Effector memory CD8-positive, alpha-beta T cell (primary cell): ENCODE data around the gene NEGR1.

Experiments
- ATAC-seq: fragments of 150-1000 bp; cut with Tn5 transposase; replicated peaks from 2 replicates; pipeline ENCODE4 v1.10.0; 2021; ENCODE audit warnings: mild to moderate bottlenecking, moderate library complexity
- DNase-seq, 3 experiments: peaks; one replicate each; pipeline ENCODE4 v3.0.0; 2021
- H3K27ac Mint-ChIP-seq, 2 donors: one replicate each; pipeline ENCODE4 v1.8.0; 2022; ENCODE audit warnings: mild to moderate bottlenecking in 2 of 2, mixed read lengths in 2 of 2, moderate library complexity in 2 of 2
- H3K27me3 Mint-ChIP-seq, 2 donors: one replicate each; pipeline ENCODE4 v1.8.0; 2022; ENCODE audit warnings: mixed read lengths in 2 of 2
- H3K36me3 Mint-ChIP-seq: one replicate; pipeline ENCODE4 v1.8.0; 2022; ENCODE audit warnings: mild to moderate bottlenecking, moderate library complexity, mixed read lengths; ENCODE audit not compliant: insufficient read depth
- H3K4me1 Mint-ChIP-seq, 2 donors: one replicate each; pipeline ENCODE4 v1.8.0; 2022; ENCODE audit warnings: low read depth in 2 of 2, mixed read lengths in 2 of 2
- H3K4me3 Mint-ChIP-seq, 2 donors: one replicate each; pipeline ENCODE4 v1.8.0; 2022; ENCODE audit warnings: mild to moderate bottlenecking in 2 of 2, mixed read lengths in 2 of 2, moderate library complexity in 2 of 2
- H3K9me3 Mint-ChIP-seq, 2 donors: one replicate each; pipeline ENCODE4 v1.8.0; 2022; ENCODE audit warnings: mixed read lengths in 2 of 2

The NEGR1 gene

GRCh38 chr1:71828431-71829012 is 453.8 kb downstream of the NEGR1 start:
- ATAC-seq (no peak), DNase-seq (no peak)
- no peak overlapping the region for H3K27ac Mint-ChIP-seq
- H3K4me3 Mint-ChIP-seq: no peak overlapping the region
- H3K9me3 Mint-ChIP-seq: peaks cover 12 to 28% of the 10 kb centered on the region in 2 donors
- no peaks in the 10 kb centered on the region for H3K4me1 Mint-ChIP-seq
- H3K36me3 Mint-ChIP-seq: no peaks in the 10 kb centered on the region
- H3K27me3 Mint-ChIP-seq: no peaks in the 10 kb centered on the region

GRCh38 chr1:71823708-71824305 is 458.5 kb downstream of the NEGR1 start:
- H3K36me3 Mint-ChIP-seq: no peaks in the 10 kb centered on the region

GRCh38 chr1:71817028-71817427 is 465.3 kb downstream of the NEGR1 start:
- no peaks in the 10 kb centered on the region for H3K4me1 Mint-ChIP-seq
- peaks cover 22 to 29% of the 10 kb centered on the region in 2 donors for H3K9me3 Mint-ChIP-seq
- no peaks in the 10 kb centered on the region for H3K36me3 Mint-ChIP-seq
- H3K27ac Mint-ChIP-seq: no peak overlapping the region
- DNase-seq (no peak), ATAC-seq (no peak)
- no peaks in the 10 kb centered on the region for H3K27me3 Mint-ChIP-seq
- H3K4me3 Mint-ChIP-seq: no peak overlapping the region

More at GRCh38 chr1:71823708-71824305, 458.5 kb downstream of the NEGR1 start:
- ATAC-seq (no peak), DNase-seq (no peak)
- no peak overlapping the region for H3K27ac Mint-ChIP-seq
- peaks cover 7 to 14% of the 10 kb centered on the region in 2 donors for H3K9me3 Mint-ChIP-seq
- no peak overlapping the region for H3K4me3 Mint-ChIP-seq
- H3K27me3 Mint-ChIP-seq: no peaks in the 10 kb centered on the region
- no peaks in the 10 kb centered on the region for H3K4me1 Mint-ChIP-seq

- H3K4me3 Mint-ChIP-seq: no peak overlapping the region
- no peak overlapping the region for H3K27ac Mint-ChIP-seq
- no peaks in the 10 kb centered on the region for H3K27me3 Mint-ChIP-seq
- no peaks in the 10 kb centered on the region for H3K4me1 Mint-ChIP-seq
- no peaks in the 10 kb centered on the region for H3K36me3 Mint-ChIP-seq
- DNase-seq: no peak
- ATAC-seq: no peak
- H3K9me3 Mint-ChIP-seq: peaks cover 9 to 11% of the 10 kb centered on the region in 2 donors
These were observed 473.3 kb downstream of the NEGR1 start for GRCh38 chr1:71809085-71809484.

- DNase-seq: no peak
- ATAC-seq: no peak
- no peak overlapping the region for H3K27ac Mint-ChIP-seq
- H3K4me1 Mint-ChIP-seq: no peaks in the 10 kb centered on the region
- no peaks in the 10 kb centered on the region for H3K27me3 Mint-ChIP-seq
- H3K9me3 Mint-ChIP-seq: peaks cover 0 to 2% of the 10 kb centered on the region in 2 donors
- no peak overlapping the region for H3K4me3 Mint-ChIP-seq
- H3K36me3 Mint-ChIP-seq: no peaks in the 10 kb centered on the region
These were observed 478.2 kb downstream of the NEGR1 start for GRCh38 chr1:71804140-71804539.

GRCh38 chr1:71796006-71796405 is 486.3 kb downstream of the NEGR1 start:
- Mint-ChIP-seq H3K36me3 (no peaks in the 10 kb centered on the region), H3K9me3 (peaks cover 4 to 6% of the 10 kb centered on the region in 2 donors), H3K4me3 (no peak overlapping the region), H3K4me1 (no peaks in the 10 kb centered on the region), H3K27me3 (no peaks in the 10 kb centered on the region), H3K27ac (no peak overlapping the region)
- no peak for ATAC-seq
- DNase-seq: no peak

- no peak overlapping the region for H3K4me3 Mint-ChIP-seq
- H3K9me3 Mint-ChIP-seq: peaks cover 5 to 17% of the 10 kb centered on the region in 2 donors
- ATAC-seq: no peak
- H3K27me3 Mint-ChIP-seq: no peaks in the 10 kb centered on the region
- H3K36me3 Mint-ChIP-seq: no peaks in the 10 kb centered on the region
- no peak overlapping the region for H3K27ac Mint-ChIP-seq
- DNase-seq: no peak
- no peaks in the 10 kb centered on the region for H3K4me1 Mint-ChIP-seq
These were observed 490.1 kb downstream of the NEGR1 start for GRCh38 chr1:71792264-71792663.

GRCh38 chr1:71788113-71788512 is 494.2 kb downstream of the NEGR1 start:
- Mint-ChIP-seq H3K27ac (no peak overlapping the region), H3K27me3 (no peaks in the 10 kb centered on the region), H3K4me1 (no peaks in the 10 kb centered on the region), H3K4me3 (no peak overlapping the region), H3K36me3 (no peaks in the 10 kb centered on the region), H3K9me3 (peaks cover 5 to 10% of the 10 kb centered on the region in 2 donors)
- DNase-seq (no peak), ATAC-seq (no peak)

- no peaks in the 10 kb centered on the region for H3K36me3 Mint-ChIP-seq
- no peak for DNase-seq
- no peak for ATAC-seq
- no peak overlapping the region for H3K27ac Mint-ChIP-seq
- H3K4me1 Mint-ChIP-seq: no peaks in the 10 kb centered on the region
- H3K4me3 Mint-ChIP-seq: no peak overlapping the region
- no peaks in the 10 kb centered on the region for H3K27me3 Mint-ChIP-seq
- H3K9me3 Mint-ChIP-seq: peaks cover 5 to 10% of the 10 kb centered on the region in 2 donors
These were observed 494.6 kb downstream of the NEGR1 start for GRCh38 chr1:71787699-71788098.

GRCh38 chr1:71786218-71786617 is 496.1 kb downstream of the NEGR1 start:
- no peak for ATAC-seq
- Mint-ChIP-seq H3K27ac (no peak overlapping the region), H3K27me3 (no peaks in the 10 kb centered on the region), H3K4me3 (no peak overlapping the region), H3K36me3 (no peaks in the 10 kb centered on the region), H3K4me1 (no peaks in the 10 kb centered on the region), H3K9me3 (peaks cover 5 to 10% of the 10 kb centered on the region in 2 donors)
- no peak for DNase-seq

GRCh38 chr1:71785450-71785849 is 496.9 kb downstream of the NEGR1 start:
- Mint-ChIP-seq H3K27me3 (no peaks in the 10 kb centered on the region), H3K27ac (no peak overlapping the region), H3K4me3 (no peak overlapping the region), H3K36me3 (no peaks in the 10 kb centered on the region), H3K4me1 (no peaks in the 10 kb centered on the region), H3K9me3 (peaks cover 2 to 5% of the 10 kb centered on the region in 2 donors)
- ATAC-seq: no peak
- DNase-seq: no peak

GRCh38 chr1:71785000-71785399 is 497.3 kb downstream of the NEGR1 start:
- ATAC-seq: no peak
- no peak for DNase-seq
- H3K27me3 Mint-ChIP-seq: no peaks in the 10 kb centered on the region
- no peak overlapping the region for H3K4me3 Mint-ChIP-seq
- H3K9me3 Mint-ChIP-seq: peaks cover under 1 to 2% of the 10 kb centered on the region in 2 donors
- H3K4me1 Mint-ChIP-seq: no peaks in the 10 kb centered on the region
- no peak overlapping the region for H3K27ac Mint-ChIP-seq
- H3K36me3 Mint-ChIP-seq: no peaks in the 10 kb centered on the region

GRCh38 chr1:71784241-71784640 is 498.1 kb downstream of the NEGR1 start:
- ATAC-seq: no peak

GRCh38 chr1:71783071-71783470 is 499.3 kb downstream of the NEGR1 start:
- Mint-ChIP-seq H3K36me3 (no peaks in the 10 kb centered on the region), H3K4me3 (no peak overlapping the region), H3K4me1 (no peaks in the 10 kb centered on the region), H3K9me3 (peaks cover 0 to 2% of the 10 kb centered on the region in 2 donors), H3K27me3 (no peaks in the 10 kb centered on the region), H3K27ac (no peak overlapping the region)
- DNase-seq: no peak
- no peak for ATAC-seq

More at GRCh38 chr1:71784241-71784640, 498.1 kb downstream of the NEGR1 start:
- Mint-ChIP-seq H3K4me3 (no peak overlapping the region), H3K9me3 (peaks cover 0 to 2% of the 10 kb centered on the region in 2 donors), H3K27me3 (no peaks in the 10 kb centered on the region), H3K27ac (no peak overlapping the region), H3K36me3 (no peaks in the 10 kb centered on the region), H3K4me1 (no peaks in the 10 kb centered on the region)
- no peak for DNase-seq
